Measurements from ENCODE around the gene DLX5. TPM values are rescaled to one million over a fixed set of nuclear protein-coding genes. Genes with fewer than 3 reads are reported as not detected.

The DLX5 gene
- total and polyA plus RNA-seq, 4 experiments from 2014 or later = not detected

DNA sequence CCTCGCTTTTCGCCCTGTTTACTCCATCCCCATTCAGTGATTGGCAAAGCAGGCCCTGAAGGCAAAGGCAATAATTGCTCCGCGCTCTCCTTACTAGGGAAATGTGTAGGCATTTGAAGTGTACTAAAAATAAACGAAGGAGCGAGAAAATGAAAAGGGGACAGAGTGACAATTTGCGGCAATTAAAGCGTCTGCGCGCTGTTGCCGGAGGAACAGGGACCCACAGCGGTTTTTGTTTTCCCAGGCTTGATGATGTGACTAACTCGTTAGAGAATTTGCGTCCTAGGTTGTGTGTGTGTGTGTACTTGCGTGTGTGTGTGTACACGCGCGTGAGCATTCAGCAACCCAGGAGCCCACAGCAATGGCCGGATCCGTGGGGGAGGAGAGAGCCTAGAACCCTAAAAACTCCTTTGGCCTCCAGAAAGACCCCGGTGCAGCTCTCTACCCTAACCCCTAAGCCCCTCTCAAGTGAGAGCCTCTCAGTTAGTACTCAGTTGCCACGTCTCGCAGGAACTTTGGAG lies 27.1 kb downstream of the DLX5 start:
- H3K9me3 Mint-ChIP-seq = peaks cover 0 to 52% (median 17%) of the 10 kb centered on the region in 8 donors
- DNase-seq = no peak
- H3K4me1 ChIP-seq (ENCODE audit: insufficient read depth, low read length) = no peaks in the 10 kb centered on the region
- intact Hi-C loops (cut with micrococcal nuclease) = no loop called here
- peaks cover 0 to 6% of the 10 kb centered on the region in 2 donors for H3K36me3 Mint-ChIP-seq
- H3K36me3 ChIP-seq (ENCODE audit: insufficient read depth, low read length) = no peaks in the 10 kb centered on the region
- ChIA-PET POLR2A (ENCODE audit: partially characterized antibody) (no interaction called here), CTCF (ENCODE audit: partially characterized antibody) (no interaction called here)
- H3K27me3 Mint-ChIP-seq = peaks cover 85 to 89% of the 10 kb centered on the region in 2 donors
- H3K27me3 ChIP-seq (ENCODE audit: insufficient read depth, low read length) = peaks cover 78% of the 10 kb centered on the region
- no peak overlapping the region for H3K27ac Mint-ChIP-seq
- H3K9me3 ChIP-seq (ENCODE audit: control insufficient read depth in 1 of 2, low read length in 2 of 2) = no peaks in the 10 kb centered on the region
- H3K27ac ChIP-seq (ENCODE audit: low read depth, low read length) = no peak overlapping the region
- peaks cover 0 to 7% (median 2%) of the 10 kb centered on the region in 4 donors for H3K4me1 Mint-ChIP-seq
- no peak overlapping the region for H3K4me3 Mint-ChIP-seq
- H3K4me3 ChIP-seq (ENCODE audit: low read length in 2 of 2) = no peak overlapping the region

DNA sequence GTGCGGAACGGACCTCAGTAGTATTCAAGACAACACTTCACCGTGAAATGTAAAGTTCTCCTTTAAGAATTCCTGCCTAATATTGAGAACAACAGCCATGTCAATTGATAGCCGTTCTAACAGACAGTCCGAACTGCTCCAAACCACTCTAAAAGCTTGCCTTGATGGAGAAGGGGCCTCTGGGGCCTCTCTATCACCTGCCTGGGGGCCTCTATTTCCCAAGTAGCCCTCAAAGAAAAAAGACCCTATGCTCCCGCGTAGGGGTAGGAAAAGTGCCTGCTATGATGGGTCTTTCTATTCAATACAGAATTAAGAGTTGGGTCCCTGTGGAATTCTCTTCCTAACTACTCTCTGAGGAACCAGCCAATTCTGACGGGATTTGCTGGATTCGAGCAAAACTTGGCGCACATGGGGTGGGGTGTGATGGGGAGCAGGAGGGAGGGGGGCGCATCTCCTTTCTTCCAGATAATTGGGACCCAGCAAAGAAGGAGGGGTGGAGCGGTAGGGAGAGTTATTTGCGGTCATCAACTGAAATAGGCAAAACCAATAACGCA lies 27.6 kb downstream of the DLX5 start:
- Histone ChIP-seq H3K27me3 (ENCODE audit: insufficient read depth, low read length) (peaks cover 78% of the 10 kb centered on the region), H3K27ac (ENCODE audit: low read depth, low read length) (no peak overlapping the region), H3K4me3 (ENCODE audit: low read length in 2 of 2) (no peak overlapping the region), H3K36me3 (ENCODE audit: insufficient read depth, low read length) (no peaks in the 10 kb centered on the region), H3K4me1 (ENCODE audit: insufficient read depth, low read length) (no peaks in the 10 kb centered on the region), H3K9me3 (ENCODE audit: control insufficient read depth in 1 of 2, low read length in 2 of 2) (no peaks in the 10 kb centered on the region)
- POLR2A ChIA-PET (ENCODE audit: partially characterized antibody) = no interaction called here
- Mint-ChIP-seq H3K27ac (no peak overlapping the region), H3K36me3 (peaks cover 0 to 6% of the 10 kb centered on the region in 2 donors), H3K9me3 (peaks cover 0 to 50% (median 17%) of the 10 kb centered on the region in 8 donors), H3K4me1 (peaks cover under 1 to 7% (median 2%) of the 10 kb centered on the region in 4 donors), H3K4me3 (peak overlapping the region in 2 of 8 donors; percentile 10 to 68), H3K27me3 (peaks cover 85 to 89% of the 10 kb centered on the region in 2 donors)
- DNase-seq = no peak
- CTCF ChIA-PET (ENCODE audit: partially characterized antibody) = no interaction called here
- intact Hi-C loops (cut with micrococcal nuclease) = no loop called here

DNA sequence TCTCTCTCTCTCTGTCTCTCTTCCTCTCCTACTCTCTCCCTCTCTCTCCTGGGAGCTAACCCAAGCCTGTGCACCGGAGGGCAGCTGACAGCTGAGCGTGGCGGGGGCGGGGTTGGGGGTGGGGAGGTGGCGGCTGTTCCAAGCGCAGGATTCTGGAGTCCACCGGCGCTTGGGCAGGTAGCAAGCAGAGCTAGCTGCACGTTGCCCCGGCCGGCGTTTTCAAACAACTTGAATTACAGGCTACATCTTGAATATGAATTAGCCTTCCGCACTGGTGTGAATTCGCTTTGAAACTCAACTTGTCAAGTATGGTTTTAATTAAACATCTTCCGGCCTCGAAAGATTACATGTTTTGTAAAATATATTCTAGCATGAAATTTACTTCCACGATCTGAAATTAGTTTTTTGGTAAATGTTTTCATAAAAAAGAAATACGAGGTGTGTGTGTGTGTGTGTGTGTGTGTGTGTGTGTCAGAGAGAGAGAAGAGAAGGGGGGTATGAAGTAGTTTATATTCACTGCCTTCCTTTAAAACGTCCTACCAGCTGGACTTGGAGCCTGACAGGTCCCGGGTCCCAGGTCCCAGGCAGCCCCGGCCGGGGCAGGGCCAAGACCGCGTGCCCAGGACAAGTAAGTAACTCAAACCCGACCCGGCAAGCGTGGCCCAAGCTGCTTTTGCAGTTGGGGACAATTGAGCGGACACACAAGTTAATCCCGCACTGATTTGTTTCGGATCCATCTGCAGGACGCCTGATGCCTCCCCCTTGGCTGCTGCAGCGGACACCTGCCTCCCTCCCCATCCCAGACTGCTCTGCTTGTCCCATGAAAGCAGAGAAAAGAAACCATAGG lies 28.3 kb downstream of the DLX5 start:
- ChIA-PET POLR2A (ENCODE audit: partially characterized antibody) (no interaction called here), CTCF (ENCODE audit: partially characterized antibody) (interaction anchor here (0.9 kb wide), 1 partner anchor 38 kb away, joined by 3 read pairs; no protein-coding TSS in a partner anchor)

DNA sequence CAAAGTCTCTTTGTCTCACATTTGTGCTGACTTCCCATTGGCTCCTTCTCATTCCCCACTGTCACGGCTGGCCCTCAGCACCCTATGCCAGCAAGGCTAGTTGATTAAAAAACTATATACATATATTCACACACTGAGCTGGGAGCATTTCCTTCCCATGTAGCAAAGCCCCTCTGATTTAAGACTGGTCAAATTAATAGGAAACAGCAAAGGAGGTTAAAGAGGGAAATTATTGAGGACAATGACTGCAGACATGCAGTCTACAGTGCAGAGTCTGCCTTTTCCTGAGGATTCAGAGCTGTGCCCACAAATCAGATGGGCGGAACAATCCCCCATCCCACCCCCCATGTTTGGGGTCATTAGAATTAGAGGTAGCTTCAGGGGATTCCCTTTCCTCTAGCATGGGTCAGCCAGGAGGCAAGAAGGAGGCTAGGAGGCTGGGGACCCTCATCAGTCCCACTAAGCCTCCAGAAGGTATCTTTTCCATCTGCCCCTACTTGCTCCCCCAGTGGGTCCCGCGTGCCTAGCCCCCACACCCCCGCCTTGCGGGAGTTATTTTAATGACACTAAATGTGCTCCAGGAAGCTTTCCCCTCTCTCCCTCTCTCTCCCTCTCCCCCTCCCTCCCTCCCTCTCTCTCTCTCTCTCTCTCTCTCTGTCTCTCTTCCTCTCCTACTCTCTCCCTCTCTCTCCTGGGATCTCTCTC lies 29.1 kb downstream of the DLX5 start:
- DNase-seq = no peak
- peaks cover 0 to 6% of the 10 kb centered on the region in 2 donors for H3K36me3 Mint-ChIP-seq
- peaks cover 71% of the 10 kb centered on the region for H3K27me3 ChIP-seq (ENCODE audit: insufficient read depth, low read length)
- CTCF ChIA-PET (ENCODE audit: partially characterized antibody) = interaction anchor here (0.6 to 0.9 kb wide), 2 partner anchors 37 to 1762 kb away, joined by 3 to 4 read pairs; no protein-coding TSS in a partner anchor
- H3K9me3 Mint-ChIP-seq = peaks cover 0 to 44% (median 17%) of the 10 kb centered on the region in 8 donors
- H3K27ac Mint-ChIP-seq = no peak overlapping the region
- peaks cover 1 to 7% (median 4%) of the 10 kb centered on the region in 4 donors for H3K4me1 Mint-ChIP-seq
- intact Hi-C loops (cut with micrococcal nuclease) = no loop called here
- no peak overlapping the region for H3K4me3 Mint-ChIP-seq
- H3K4me1 ChIP-seq (ENCODE audit: insufficient read depth, low read length) = no peaks in the 10 kb centered on the region
- no peaks in the 10 kb centered on the region for H3K9me3 ChIP-seq (ENCODE audit: control insufficient read depth in 1 of 2, low read length in 2 of 2)
- POLR2A ChIA-PET (ENCODE audit: partially characterized antibody) = no interaction called here
- peaks cover 75 to 82% of the 10 kb centered on the region in 2 donors for H3K27me3 Mint-ChIP-seq
- no peak overlapping the region for H3K4me3 ChIP-seq (ENCODE audit: low read length in 2 of 2)
- no peak overlapping the region for H3K27ac ChIP-seq (ENCODE audit: low read depth, low read length)
- no peaks in the 10 kb centered on the region for H3K36me3 ChIP-seq (ENCODE audit: insufficient read depth, low read length)

More for the DNA sequence above, 28.3 kb downstream of the DLX5 start:
- H3K9me3 Mint-ChIP-seq = peaks cover 0 to 49% (median 18%) of the 10 kb centered on the region in 8 donors
- H3K4me1 Mint-ChIP-seq = peaks cover 1 to 7% (median 4%) of the 10 kb centered on the region in 4 donors
- Histone ChIP-seq H3K27me3 (ENCODE audit: insufficient read depth, low read length) (peaks cover 76% of the 10 kb centered on the region), H3K27ac (ENCODE audit: low read depth, low read length) (no peak overlapping the region), H3K9me3 (ENCODE audit: control insufficient read depth in 1 of 2, low read length in 2 of 2) (no peaks in the 10 kb centered on the region), H3K4me3 (ENCODE audit: low read length in 2 of 2) (no peak overlapping the region), H3K4me1 (ENCODE audit: insufficient read depth, low read length) (no peaks in the 10 kb centered on the region), H3K36me3 (ENCODE audit: insufficient read depth, low read length) (no peaks in the 10 kb centered on the region)
- intact Hi-C loops (cut with micrococcal nuclease) = no loop called here
- H3K27me3 Mint-ChIP-seq = peaks cover 82 to 86% of the 10 kb centered on the region in 2 donors
- H3K36me3 Mint-ChIP-seq = peaks cover 0 to 6% of the 10 kb centered on the region in 2 donors
- H3K27ac Mint-ChIP-seq = no peak overlapping the region
- no peak for DNase-seq
- peak overlapping the region in 2 of 8 donors; percentile 10 to 68 for H3K4me3 Mint-ChIP-seq

DNA sequence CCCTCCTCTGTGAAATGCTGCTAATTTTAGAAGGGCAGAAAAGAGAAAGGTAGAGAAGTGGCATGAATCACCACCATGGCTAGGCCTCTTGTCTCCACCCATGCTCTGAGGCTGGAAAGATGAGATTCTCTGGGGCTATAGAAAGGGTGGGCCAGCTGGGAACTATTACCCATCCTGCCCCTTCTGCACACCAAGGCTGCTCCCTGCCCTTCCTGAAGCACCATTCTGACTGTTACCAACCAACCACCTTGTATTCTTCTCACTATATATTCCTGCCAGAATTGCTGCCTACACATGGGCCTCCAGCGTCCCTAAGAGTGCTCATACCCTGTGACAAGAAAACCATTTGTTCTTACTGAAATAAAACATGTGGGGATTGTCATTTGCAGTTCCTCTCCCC lies 30.7 kb downstream of the DLX5 start:
- no peak overlapping the region for H3K27ac Mint-ChIP-seq
- H3K9me3 ChIP-seq (ENCODE audit: control insufficient read depth in 1 of 2, low read length in 2 of 2) = no peaks in the 10 kb centered on the region
- H3K9me3 Mint-ChIP-seq = peaks cover 0 to 37% (median 17%) of the 10 kb centered on the region in 8 donors
- ChIA-PET CTCF (ENCODE audit: partially characterized antibody) (no interaction called here), POLR2A (ENCODE audit: partially characterized antibody) (no interaction called here)
- DNase-seq = no peak
- no peak overlapping the region for H3K4me3 Mint-ChIP-seq
- H3K27ac ChIP-seq (ENCODE audit: low read depth, low read length) = no peak overlapping the region
- H3K27me3 ChIP-seq (ENCODE audit: insufficient read depth, low read length) = peaks cover 55% of the 10 kb centered on the region
- H3K4me3 ChIP-seq (ENCODE audit: low read length in 2 of 2) = no peak overlapping the region
- intact Hi-C loops (cut with micrococcal nuclease) = no loop called here
- H3K27me3 Mint-ChIP-seq = peaks cover 75 to 82% of the 10 kb centered on the region in 2 donors
- H3K4me1 Mint-ChIP-seq = peaks cover 1 to 9% (median 6%) of the 10 kb centered on the region in 4 donors
- peaks cover 0 to 6% of the 10 kb centered on the region in 2 donors for H3K36me3 Mint-ChIP-seq
- no peaks in the 10 kb centered on the region for H3K36me3 ChIP-seq (ENCODE audit: insufficient read depth, low read length)
- H3K4me1 ChIP-seq (ENCODE audit: insufficient read depth, low read length) = no peaks in the 10 kb centered on the region

DNA sequence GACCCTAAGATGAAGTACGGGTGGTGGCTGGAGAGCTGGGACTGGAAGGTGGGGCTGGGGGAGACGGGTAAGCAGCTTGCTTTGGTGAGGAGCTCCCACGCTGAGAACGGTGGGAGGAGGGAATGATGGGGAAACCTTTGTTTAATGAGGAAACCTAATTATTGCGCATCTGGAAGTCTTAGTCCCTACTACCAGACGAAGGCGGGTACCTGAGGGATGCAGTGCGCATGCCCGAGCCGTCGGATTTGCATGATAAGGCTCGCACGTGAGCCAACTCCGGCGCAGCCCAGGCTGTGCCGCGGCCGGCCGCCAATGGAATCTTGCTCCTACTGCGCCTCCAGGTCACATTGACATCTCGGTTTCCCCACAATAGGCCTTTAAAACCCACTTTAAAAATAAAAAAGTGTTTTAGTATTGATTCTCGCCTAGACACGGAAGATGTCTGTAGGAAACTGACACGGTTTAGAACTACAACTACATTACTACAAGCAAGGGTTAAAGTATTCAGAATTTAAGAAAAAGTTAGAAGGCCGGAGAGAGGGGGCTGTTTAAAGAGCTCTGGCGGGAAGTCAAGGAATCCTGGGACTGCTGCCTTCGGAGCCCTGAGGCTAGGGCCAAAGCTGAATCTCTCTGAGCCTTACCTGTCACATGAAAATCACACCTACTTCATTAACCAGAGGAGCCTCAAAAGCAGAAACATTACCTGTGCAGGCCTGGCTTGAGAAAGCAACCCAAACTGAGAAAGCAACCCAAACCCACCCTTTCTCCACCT lies 31.4 kb downstream of the DLX5 start:
- Mint-ChIP-seq H3K9me3 (peaks cover 0 to 33% (median 15%) of the 10 kb centered on the region in 8 donors), H3K27ac (no peak overlapping the region), H3K27me3 (peaks cover 74 to 80% of the 10 kb centered on the region in 2 donors), H3K4me3 (no peak overlapping the region), H3K36me3 (peaks cover 0 to 6% of the 10 kb centered on the region in 2 donors), H3K4me1 (peaks cover 1 to 9% (median 6%) of the 10 kb centered on the region in 4 donors)
- Histone ChIP-seq H3K9me3 (ENCODE audit: control insufficient read depth in 1 of 2, low read length in 2 of 2) (no peaks in the 10 kb centered on the region), H3K4me3 (ENCODE audit: low read length in 2 of 2) (no peak overlapping the region), H3K27ac (ENCODE audit: low read depth, low read length) (no peak overlapping the region), H3K4me1 (ENCODE audit: insufficient read depth, low read length) (no peaks in the 10 kb centered on the region), H3K27me3 (ENCODE audit: insufficient read depth, low read length) (peaks cover 48% of the 10 kb centered on the region), H3K36me3 (ENCODE audit: insufficient read depth, low read length) (no peaks in the 10 kb centered on the region)
- ChIA-PET POLR2A (ENCODE audit: partially characterized antibody) (no interaction called here), CTCF (ENCODE audit: partially characterized antibody) (no interaction called here)
- no peak for DNase-seq
- intact Hi-C loops (cut with micrococcal nuclease) = no loop called here
